ENCODE measurements around the gene TUBG1.
A peak's percentile ranks its signal among the peaks of the same experiment; 100 is the strongest.
"Not testable (repeated sequence)": the region's sequence is repeated elsewhere in the genome, so short reads cannot be mapped to it uniquely, and the experiment has no call there.

The TUBG1 gene

GRCh38 chr17:42627032-42627764 lies 17.7 kb downstream of the TUBG1 start:
- not testable (repeated sequence) for DNase-seq

GRCh38 chr17:42629411-42630009 lies 20.0 kb downstream of the TUBG1 start:
- DNase-seq = no peak

- no peak for DNase-seq
Measured at GRCh38 chr17:42632949-42633444, 23.5 kb downstream of the TUBG1 start.

- DNase-seq = no peak
Measured at GRCh38 chr17:42639525-42640113, 30.1 kb downstream of the TUBG1 start.

- DNase-seq = no peak
Measured at GRCh38 chr17:42640121-42640520, 30.6 kb downstream of the TUBG1 start.

GRCh38 chr17:42642336-42642735 lies 32.9 kb downstream of the TUBG1 start:
- no peak for DNase-seq

GRCh38 chr17:42647778-42648177 lies 38.3 kb downstream of the TUBG1 start:
- no peak for DNase-seq

- no peak for DNase-seq
Measured at GRCh38 chr17:42651392-42651791, 41.9 kb downstream of the TUBG1 start.

- DNase-seq = no peak
Measured at GRCh38 chr17:42653179-42654124, 44.0 kb downstream of the TUBG1 start.

GRCh38 chr17:42655528-42655927 lies 46.0 kb downstream of the TUBG1 start:
- DNase-seq = no peak

- DNase-seq = no peak
Measured at GRCh38 chr17:42657824-42658588, 48.5 kb downstream of the TUBG1 start.

GRCh38 chr17:42659079-42659931 lies 49.8 kb downstream of the TUBG1 start, which contains the start of gene TUBG2:
Gene TUBG2, plus strand, starts transcription at chr17:42659284. Its CDS starts 220 bp downstream, at chr17:42659504.
- peak; percentile 70 to 83 for DNase-seq

- DNase-seq = not testable (repeated sequence)
Measured at GRCh38 chr17:42659932-42660274, 50.4 kb downstream of the TUBG1 start.

GRCh38 chr17:42660692-42661345 lies 51.3 kb downstream of the TUBG1 start:
- DNase-seq = no peak

All from CD4-positive, alpha-beta T cell treated with Interferon alpha-2 for 1 hour (primary cell).